Fibroblast of the aortic adventitia (primary cell): ENCODE results near the gene MIOX. TPM values are rescaled to one million over a fixed set of nuclear protein-coding genes. Genes with fewer than 3 reads are reported as not detected.

Experiments
- DNase-seq: peaks from one replicate; pipeline ENCODE4 v3.0.0-alpha.2; 2010; ENCODE audit warnings: low read depth
- H3K4me3 ChIP-seq: 2 replicates; pipeline ENCODE4 v1.5.1; 2011; ENCODE audit warnings: low read depth, mild to moderate bottlenecking, control low read depth, low read length, moderate library complexity
- total RNA-seq: library from RNA; depleted of rRNA; stranded (reverse); fragments of >200 nt; gene quantifications from 2 replicates; pipeline ENCODE4 v1.2.3, GENCODE V29; 2012; ENCODE audit warnings: low replicate concordance
- TF ChIP-seq, protein P1 (sequence below): IDR thresholded peaks from 2 replicates; pipeline ENCODE4 v1.5.1; 2011; ENCODE audit warnings: mild to moderate bottlenecking, low read length, control low read depth, inconsistent platforms; ENCODE audit not compliant: insufficient read depth

Gene MIOX
- total RNA-seq, 1 donor: not detected

DNA sequence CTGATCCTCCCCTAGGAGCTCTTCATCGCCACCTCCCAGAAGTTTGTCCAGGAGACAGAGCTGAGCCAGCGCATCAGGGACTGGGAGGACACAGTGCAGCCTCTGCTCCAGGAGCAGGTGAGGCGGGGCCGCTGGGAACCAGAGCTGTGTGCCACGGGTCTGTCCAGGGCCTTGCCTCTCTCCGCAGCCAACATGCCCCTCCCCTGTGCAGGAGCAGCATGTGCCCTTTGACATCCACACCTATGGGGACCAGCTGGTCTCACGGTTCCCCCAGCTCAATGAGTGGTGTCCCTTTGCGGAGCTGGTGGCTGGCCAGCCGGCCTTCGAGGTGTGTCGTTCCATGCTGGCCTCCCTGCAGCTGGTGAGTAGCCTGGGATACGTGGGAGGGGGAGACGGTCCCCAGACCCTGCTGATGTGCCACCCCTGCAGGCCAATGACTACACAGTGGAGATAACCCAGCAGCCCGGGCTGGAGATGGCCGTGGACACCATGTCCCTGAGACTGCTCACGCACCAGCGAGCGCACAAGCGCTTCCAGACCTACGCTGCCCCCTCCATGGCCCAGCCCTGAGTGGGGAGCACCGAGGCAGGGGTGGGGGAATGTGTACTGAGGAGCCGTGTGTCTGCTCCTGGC lies 36.3 kb downstream of the MIOX start:
- TF ChIP-seq, protein P1, sequence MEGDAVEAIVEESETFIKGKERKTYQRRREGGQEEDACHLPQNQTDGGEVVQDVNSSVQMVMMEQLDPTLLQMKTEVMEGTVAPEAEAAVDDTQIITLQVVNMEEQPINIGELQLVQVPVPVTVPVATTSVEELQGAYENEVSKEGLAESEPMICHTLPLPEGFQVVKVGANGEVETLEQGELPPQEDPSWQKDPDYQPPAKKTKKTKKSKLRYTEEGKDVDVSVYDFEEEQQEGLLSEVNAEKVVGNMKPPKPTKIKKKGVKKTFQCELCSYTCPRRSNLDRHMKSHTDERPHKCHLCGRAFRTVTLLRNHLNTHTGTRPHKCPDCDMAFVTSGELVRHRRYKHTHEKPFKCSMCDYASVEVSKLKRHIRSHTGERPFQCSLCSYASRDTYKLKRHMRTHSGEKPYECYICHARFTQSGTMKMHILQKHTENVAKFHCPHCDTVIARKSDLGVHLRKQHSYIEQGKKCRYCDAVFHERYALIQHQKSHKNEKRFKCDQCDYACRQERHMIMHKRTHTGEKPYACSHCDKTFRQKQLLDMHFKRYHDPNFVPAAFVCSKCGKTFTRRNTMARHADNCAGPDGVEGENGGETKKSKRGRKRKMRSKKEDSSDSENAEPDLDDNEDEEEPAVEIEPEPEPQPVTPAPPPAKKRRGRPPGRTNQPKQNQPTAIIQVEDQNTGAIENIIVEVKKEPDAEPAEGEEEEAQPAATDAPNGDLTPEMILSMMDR: no peak
- DNase-seq: no peak
- H3K4me3 ChIP-seq: no peak overlapping the region

GRCh38 chr22:50523458-50523805 lies 36.8 kb downstream of the MIOX start:
- DNase-seq: no peak
- TF ChIP-seq, protein P1: no peak
- no peak overlapping the region for H3K4me3 ChIP-seq

GRCh38 chr22:50523806-50524675 lies 37.4 kb downstream of the MIOX start:
- H3K4me3 ChIP-seq: peak overlapping the region; percentile 77
- DNase-seq: no peak
- TF ChIP-seq, protein P1: no peak

DNA sequence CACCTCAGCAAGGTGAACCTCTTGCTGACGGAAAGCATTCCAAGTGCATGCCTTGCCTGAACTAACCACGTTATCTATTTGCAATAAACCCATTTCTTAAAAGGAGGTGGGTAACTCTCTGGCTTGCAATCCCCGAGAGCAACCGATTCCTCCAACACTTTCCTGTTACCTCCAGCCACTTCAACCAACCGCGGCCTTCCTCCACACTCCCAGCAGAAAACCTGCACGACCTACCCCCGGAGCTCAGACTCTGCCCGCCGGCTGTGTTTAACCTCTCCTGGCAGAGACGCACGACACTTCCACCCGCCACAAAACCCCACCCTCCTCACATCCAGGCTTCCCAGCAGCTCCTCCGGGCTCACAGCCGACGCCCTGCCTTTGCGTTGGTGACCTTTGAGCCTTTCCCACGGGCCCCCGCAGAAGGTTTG lies 38.0 kb downstream of the MIOX start:
- TF ChIP-seq, protein P1: no peak
- no peak for DNase-seq
- H3K4me3 ChIP-seq: peak overlapping the region; percentile 77

DNA sequence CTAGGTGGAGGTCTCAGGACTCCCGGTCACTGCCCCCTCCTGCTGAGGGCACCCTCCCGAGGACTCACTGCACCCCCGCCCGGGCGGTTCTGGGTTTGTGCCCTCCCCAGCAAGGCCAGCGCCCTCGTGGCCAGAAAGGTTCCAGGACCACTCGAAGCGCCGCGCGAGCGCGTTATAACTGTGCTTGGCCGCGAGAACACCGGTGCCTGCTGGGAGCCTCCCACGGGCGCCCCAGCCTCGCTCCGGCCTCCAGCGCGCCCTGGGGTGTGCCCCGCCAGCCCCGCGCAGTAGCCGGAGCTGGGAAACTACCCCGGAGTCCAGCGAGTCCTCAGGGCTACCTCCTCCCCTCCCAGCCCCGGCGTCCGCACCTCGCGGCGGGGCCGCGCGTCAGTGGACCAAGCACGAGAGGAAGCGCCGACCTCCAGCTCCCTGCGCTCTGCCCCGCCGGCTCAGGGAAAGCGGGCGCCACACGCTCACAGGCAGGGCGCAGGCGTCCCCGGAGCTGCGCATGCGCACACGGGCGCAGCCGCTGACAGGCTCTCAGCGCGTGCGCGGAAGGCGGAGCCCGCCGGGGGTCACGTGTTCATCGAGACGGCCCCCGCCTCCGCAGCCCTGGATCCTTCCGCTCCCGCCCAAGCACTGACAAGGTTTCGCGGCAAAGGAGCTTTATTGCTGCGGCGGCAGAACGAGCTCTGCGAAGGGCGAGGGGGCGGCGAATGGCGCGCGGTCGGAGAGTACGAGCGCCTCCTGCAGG lies 38.6 kb downstream of the MIOX start, which contains the start of gene SCO2:
TSS of gene SCO2 (minus strand) at position 495 of the 754 bp plus-strand sequence. CDS start 1,187 bp downstream, outside the sequence.
- H3K4me3 ChIP-seq: peak within 1 kb of the TSS; percentile 77
- DNase-seq: peak; percentile 95
- TF ChIP-seq, protein P1: peak; percentile 45

- TF ChIP-seq, protein P1: no peak
- DNase-seq: no peak
- H3K4me3 ChIP-seq: peak overlapping the region; percentile 77
Measured at GRCh38 chr22:50525858-50526107, 39.1 kb downstream of the MIOX start.
